GM10248 (cell line): ENCODE results near the gene CLRN1.

Experiments
- CTCF ChIA-PET: fragments of 300-600 bp; sonication (Branson Sonifier 250); formaldehyde crosslinking; extraction: SDS; loops from one replicate; lab custom pipeline; 2021; ENCODE audit warnings: antibody characterized with exemption; lab: Yijun Ruan, JAX
- POLR2A ChIA-PET: fragments of 350-650 bp; sonication (Branson Sonifier 250); formaldehyde crosslinking; extraction: SDS; loops from one replicate; lab custom pipeline; 2020; ENCODE audit warnings: antibody characterized with exemption; lab: Yijun Ruan, JAX
- DNase-seq: peaks from one replicate; pipeline ENCODE4 v3.0.0; 2012; ENCODE audit errors: extremely low spot score
- CTCF ChIP-seq: IDR thresholded peaks from 2 replicates; pipeline ENCODE4 v1.5.1; 2012; ENCODE audit warnings: mild to moderate bottlenecking, low read depth; ENCODE audit errors: extremely low read depth, missing control alignments, control extremely low read depth

CLRN1 gene

GRCh38 chr3:150984066-150984465 lies 11.5 kb upstream of the CLRN1 start:
- ChIA-PET CTCF (no interaction called here), POLR2A (no interaction called here)
- TF ChIP-seq CTCF, result no peak
- DNase-seq, result no peak

- ChIA-PET POLR2A (no interaction called here), CTCF (no interaction called here)
- no peak for DNase-seq
- no peak for TF ChIP-seq CTCF
Observed at GRCh38 chr3:150978566-150979148, 6.1 kb upstream of the CLRN1 start.

GRCh38 chr3:150975992-150976368 lies 3.5 kb upstream of the CLRN1 start:
- no peak for DNase-seq
- ChIA-PET CTCF (interaction anchor here (1.2 kb wide), 1 partner anchor 18 kb away, joined by 3 read pairs; no protein-coding TSS in a partner anchor), POLR2A (no interaction called here)
- no peak for TF ChIP-seq CTCF

GRCh38 chr3:150975086-150975991 lies 2.8 kb upstream of the CLRN1 start:
- POLR2A ChIA-PET, result no interaction called here
- CTCF ChIA-PET, result no interaction called here
- TF ChIP-seq CTCF, result no peak
- no peak for DNase-seq

- CTCF ChIA-PET, result no interaction called here
- POLR2A ChIA-PET, result no interaction called here
- no peak for DNase-seq
- no peak for TF ChIP-seq CTCF
Observed at GRCh38 chr3:150970665-150971324, 1.7 kb downstream of the CLRN1 start.

- DNase-seq, result no peak
- ChIA-PET POLR2A (no interaction called here), CTCF (no interaction called here)
- TF ChIP-seq CTCF, result no peak
Observed at GRCh38 chr3:150968341-150969035, 4.0 kb downstream of the CLRN1 start.
